GM12891 (cell line): ENCODE results near the gene SRRD. TPM values are rescaled to one million over a fixed set of nuclear protein-coding genes. Genes with fewer than 3 reads are reported as not detected.
"Not testable (repeated sequence)": the region's sequence is repeated elsewhere in the genome, so short reads cannot be mapped to it uniquely, and the experiment has no call there.

Source experiments
- DNase-seq: peaks from one replicate; pipeline ENCODE4 v3.0.0; 2011; ENCODE audit warnings: low spot score; ENCODE audit not compliant: insufficient read length
- FAIRE-seq: peaks from 2 replicates; lab custom pipeline; 2011; peaks lifted over from hg19 to GRCh38; lab: Jason Lieb, UNC
- PAX5 ChIP-seq: IDR thresholded peaks from 2 replicates; pipeline ENCODE4 v1.6.1; 2011; ENCODE audit warnings: low read length, moderate library complexity, mild to moderate bottlenecking; ENCODE audit not compliant: insufficient read depth, severe bottlenecking
- POLR2A ChIP-seq: IDR thresholded peaks from 2 replicates; pipeline ENCODE4 v1.6.1; 2011; ENCODE audit warnings: low read depth, low read length, control low read depth
- POLR2AphosphoS5 ChIP-seq: IDR thresholded peaks from 2 replicates; pipeline ENCODE4 v1.6.1; 2011; ENCODE audit warnings: low read depth, low read length, control low read depth
- POU2F2 ChIP-seq: IDR thresholded peaks from 2 replicates; pipeline ENCODE4 v1.6.1; 2011; ENCODE audit warnings: low read depth, mild to moderate bottlenecking, control low read depth, low read length, moderate library complexity
- SPI1 ChIP-seq: IDR thresholded peaks from 2 replicates; pipeline ENCODE4 v1.6.1; 2011; ENCODE audit warnings: low read depth, low read length, control low read depth
- TAF1 ChIP-seq: IDR thresholded peaks from 2 replicates; pipeline ENCODE4 v1.6.1; 2011; ENCODE audit warnings: low read depth, low read length, control low read depth
- polyA plus RNA-seq: library from polyadenylated mRNA; unstranded; fragments of >200 nt; gene quantifications from one replicate; pipeline ENCODE4 v1.2.1, GENCODE V29; 2012; ENCODE audit warnings: low read depth, missing spikeins, inconsistent platforms; ENCODE audit not compliant: missing spikeins

SRRD gene, protein sequence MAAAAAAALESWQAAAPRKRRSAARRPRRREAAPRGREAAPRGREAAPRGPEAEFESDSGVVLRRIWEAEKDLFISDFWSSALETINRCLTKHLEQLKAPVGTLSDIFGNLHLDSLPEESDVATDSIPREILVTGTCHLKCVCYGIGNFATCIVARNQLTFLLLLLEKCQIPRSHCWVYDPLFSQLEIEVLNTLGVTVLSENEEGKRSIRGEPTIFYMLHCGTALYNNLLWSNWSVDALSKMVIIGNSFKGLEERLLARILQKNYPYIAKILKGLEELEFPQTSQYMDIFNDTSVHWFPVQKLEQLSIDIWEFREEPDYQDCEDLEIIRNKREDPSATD
- polyA plus RNA-seq, result 15.2 TPM

DNA sequence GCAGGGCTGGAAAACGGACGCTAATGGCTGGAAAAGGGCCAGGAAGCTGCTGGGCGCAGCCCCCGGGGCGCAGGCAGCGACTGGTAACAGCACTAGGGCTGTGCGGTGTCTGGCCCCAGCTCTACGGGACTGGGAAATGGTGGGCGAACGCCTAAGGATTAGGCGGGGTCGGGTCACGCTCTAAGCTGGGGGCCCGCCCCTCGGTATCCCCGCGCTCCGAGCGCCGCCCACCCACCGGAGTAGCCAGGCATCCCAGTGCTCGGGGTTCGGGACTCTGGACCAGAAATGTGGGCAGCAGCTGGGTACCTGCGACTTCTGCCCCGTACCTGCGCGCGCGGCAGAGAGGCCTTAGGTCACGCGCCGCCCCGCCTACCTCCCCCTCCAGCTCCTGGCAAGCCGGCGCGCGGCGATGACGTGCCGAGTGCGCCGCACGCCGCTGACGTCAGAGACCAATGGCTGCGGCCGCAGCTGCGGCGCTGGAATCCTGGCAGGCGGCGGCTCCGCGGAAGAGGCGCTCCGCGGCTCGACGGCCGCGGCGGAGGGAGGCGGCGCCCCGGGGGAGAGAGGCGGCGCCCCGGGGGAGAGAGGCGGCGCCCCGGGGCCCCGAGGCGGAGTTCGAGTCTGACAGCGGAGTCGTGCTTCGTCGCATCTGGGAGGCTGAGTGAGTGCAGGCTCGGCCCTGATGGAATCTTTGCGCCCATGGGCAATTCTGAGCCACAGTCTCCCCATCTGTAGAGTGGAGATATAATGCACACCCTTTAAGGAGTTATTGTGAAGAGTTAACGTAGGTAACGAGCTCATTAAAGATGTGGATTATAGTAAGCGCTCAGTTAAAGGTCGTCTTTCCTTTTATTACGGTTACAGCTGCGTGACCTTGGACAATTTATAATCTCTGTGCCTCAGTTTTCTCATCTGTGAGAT, at the start of gene SRRD, which contains the start of gene HPS4:
TSS of gene SRRD (plus strand) at position 439 of the 921 bp plus-strand sequence. CDS start at position 453, 14 bp downstream.
TSS of gene HPS4 (minus strand) at position 345 of the 921 bp plus-strand sequence. CDS start 2,021 bp downstream, outside the sequence.
- peak; percentile 82 for TF ChIP-seq POLR2AphosphoS5
- TF ChIP-seq POLR2A, result peak; percentile 63
- TF ChIP-seq TAF1, result peak; percentile 77
- no peak for TF ChIP-seq PAX5
- TF ChIP-seq SPI1, result no peak
- peak; percentile 94 for FAIRE-seq

DNA sequence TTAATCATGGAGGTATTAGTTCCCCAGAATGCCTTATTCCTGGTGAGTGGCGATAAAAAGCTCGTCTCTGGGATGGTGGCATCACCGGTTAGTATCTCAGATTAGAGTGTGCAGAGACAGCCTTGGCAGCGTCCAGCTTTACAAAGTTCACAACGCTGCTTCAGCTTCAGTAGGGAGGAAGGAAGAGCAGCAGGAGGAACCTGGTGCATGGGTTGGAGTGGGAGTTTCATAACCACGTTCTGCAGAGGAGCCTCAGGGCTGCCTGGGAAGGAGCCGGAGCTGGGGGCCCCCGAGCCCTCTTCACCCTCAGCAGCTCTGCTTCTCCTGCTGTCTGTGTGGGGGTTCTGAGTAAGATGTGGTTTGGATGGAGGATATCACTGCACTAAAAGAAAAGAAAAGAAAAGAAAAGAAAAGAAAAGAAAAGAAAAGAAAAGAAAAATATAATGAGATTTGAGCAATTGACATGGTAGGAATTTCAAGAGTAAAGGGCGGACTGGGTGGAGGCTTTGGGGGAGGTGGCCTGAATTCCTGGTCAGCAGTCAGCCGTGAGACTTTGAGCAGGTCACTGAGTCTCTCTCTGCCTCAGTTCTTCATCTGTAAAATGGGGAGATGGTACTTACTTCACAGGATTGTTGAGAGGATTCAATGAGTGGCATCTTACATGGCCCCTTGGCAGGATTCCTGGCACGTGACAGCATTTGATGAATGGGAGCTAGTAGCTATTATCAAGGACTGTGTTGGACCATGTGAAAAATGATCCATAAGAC, 48.2 kb upstream of the SRRD start:
- FAIRE-seq (peak; percentile 31), DNase-seq (no peak)
- TF ChIP-seq TAF1, result no peak
- no peak for TF ChIP-seq POLR2AphosphoS5
- no peak for TF ChIP-seq POU2F2
- TF ChIP-seq SPI1, result no peak
- no peak for TF ChIP-seq POLR2A
- TF ChIP-seq PAX5, result no peak

More for the DNA sequence above, at the start of gene SRRD, which contains the start of gene HPS4:
- peak; percentile 84 for DNase-seq

DNA sequence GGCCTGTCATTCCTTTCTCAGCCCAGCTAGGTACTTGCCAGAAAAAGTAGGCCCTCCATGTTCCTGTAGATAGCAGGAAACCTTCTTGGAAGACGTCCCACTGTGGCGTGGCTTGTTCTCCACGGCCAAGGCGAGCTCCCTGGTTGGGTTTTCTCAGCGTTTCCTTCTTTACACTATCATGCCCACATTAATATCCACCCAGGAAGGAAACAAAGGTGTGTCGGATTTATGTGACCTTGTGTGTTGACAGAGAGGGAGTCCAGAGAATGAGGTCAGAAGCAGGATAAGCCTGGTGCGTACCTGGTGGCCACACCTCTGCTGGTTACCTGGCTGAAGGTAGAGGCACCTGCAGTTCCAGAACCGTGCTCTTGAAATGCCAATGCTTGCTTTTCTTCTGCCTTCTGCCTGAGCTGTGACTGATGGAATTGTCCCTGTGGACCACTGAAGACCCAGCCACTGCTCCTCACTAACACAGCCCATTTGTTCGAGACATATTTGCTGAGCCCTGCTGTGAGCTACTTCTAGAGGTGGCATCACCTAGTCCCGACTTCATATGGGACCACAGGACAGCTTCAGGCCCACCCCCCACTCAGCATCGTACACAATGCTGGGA, 46.7 kb upstream of the SRRD start:
- DNase-seq, result no peak
- TF ChIP-seq TAF1 (no peak), POLR2A (no peak), SPI1 (no peak), PAX5 (no peak), POLR2AphosphoS5 (no peak), POU2F2 (no peak)
- no peak for FAIRE-seq

DNA sequence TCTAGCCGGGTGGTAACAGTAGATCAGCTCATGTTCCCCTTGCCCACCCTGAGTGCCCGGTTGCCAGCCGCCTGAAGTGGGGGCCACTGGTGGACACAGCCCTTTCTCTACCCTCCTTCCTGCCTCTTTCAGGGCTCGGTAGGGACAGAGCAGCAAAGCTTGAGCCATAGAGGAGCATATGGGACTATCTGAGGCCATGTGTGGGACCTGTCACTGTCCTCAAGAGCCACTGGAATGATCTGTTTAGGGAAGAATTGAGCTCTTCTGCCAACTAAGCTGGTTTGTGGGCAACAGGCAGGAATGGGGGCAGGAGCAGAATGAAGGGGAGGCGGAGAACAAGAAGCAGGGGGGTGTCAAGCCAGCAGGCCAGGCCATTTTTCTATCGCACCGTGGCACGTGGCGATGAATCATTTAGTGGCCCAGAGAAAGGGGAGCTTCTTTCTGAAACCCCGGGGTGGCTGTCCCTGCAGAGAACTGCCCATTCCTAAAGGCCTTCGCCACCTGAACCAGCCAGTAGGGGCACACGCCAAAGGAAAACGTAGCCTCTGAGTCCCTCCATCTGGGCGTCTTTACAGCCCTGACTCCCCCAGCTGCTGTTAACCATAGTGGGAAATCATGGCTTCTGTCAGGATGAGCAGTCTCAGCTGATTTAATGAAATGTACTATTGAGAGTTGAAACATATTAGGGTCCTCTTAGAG, 45.8 kb upstream of the SRRD start:
- FAIRE-seq (no peak), DNase-seq (no peak)
- TF ChIP-seq POLR2AphosphoS5 (no peak), SPI1 (no peak), PAX5 (no peak), POU2F2 (no peak), TAF1 (no peak), POLR2A (no peak)

DNA sequence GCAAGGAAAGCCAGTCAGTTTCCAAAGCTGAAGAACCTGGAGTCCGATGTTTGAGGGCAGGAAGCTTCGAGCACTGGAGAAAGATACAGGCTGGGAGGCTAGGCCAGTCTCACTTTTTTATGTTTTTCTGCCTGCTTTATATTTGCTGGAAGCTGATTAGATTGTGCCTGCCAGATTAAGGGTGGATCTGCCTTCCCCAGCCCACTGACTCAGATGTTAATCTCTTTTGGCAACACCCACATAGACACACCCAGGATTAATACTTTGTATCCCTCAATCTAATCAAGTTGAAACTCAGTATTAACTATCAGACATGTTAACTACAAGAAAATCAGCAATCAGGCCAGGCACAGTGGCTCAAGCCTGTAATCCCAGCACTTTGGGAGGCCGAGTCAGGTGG, 44.9 kb upstream of the SRRD start:
- FAIRE-seq, DNase-seq: not testable (repeated sequence)

DNA sequence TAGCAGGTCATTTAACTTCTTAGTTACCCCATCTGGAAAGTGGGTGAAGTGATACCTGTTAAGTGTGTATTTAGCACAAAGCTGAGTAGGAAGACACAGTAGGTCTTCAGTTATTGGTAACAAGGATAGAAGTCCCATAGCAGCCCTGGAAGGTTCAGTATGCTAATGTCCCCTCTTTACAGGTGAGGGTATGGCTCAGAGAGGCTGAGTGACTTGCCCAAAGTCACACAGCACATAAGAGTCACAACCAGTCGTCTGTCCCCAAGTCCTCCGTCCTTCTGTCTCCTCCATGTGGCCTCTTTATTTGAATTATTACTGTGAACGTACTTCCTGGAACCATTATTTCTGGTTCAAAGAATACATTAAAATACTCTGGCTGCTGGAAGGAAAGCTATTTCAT, 44.1 kb upstream of the SRRD start:
- no peak for TF ChIP-seq POLR2A
- TF ChIP-seq TAF1, result no peak
- no peak for TF ChIP-seq PAX5
- TF ChIP-seq POU2F2, result no peak
- no peak for TF ChIP-seq POLR2AphosphoS5
- TF ChIP-seq SPI1, result no peak
- FAIRE-seq, result no peak
- no peak for DNase-seq

DNA sequence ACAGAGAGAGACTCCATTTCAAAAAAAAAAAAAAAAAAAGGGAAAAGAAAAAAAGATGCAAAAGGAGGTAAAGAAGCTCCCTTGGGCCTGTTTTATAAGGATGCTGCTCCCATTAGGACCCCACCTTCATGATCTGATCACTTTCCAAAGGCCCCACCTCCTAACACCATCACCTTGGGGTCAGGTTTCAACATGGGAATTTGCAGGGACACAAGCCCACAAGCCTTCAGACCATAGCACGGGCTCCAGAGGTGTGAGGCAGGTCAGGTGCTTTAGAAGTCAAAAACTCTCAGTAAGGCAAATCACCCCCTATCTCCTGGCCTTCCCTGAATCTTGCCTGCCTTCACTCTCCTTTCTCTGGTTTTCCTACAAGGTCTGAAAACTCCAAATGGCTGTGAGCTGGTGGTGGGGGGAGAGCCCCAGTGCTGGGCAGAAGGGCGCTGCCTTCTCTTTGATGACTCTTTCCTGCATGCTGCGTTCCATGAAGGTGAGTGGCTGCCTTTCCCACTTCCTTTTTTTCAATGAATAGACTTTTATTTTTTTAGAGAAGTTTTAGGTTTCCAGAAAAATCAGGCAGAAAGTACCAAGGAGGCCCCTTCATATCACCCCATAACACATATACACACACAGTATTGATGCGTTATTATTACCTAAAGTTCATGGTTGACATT, 41.5 kb upstream of the SRRD start:
- DNase-seq, result no peak
- no peak for FAIRE-seq
- TF ChIP-seq PAX5 (no peak), SPI1 (peak; percentile 49)
